ENCODE measurements around the gene ZFP14. TPM values are rescaled to one million over a fixed set of nuclear protein-coding genes. Genes with fewer than 3 reads are reported as not detected.

The ZFP14 gene
- total RNA-seq (2021), result 7.9 to 9.6 TPM (median 8.5 TPM) in 3 replicates
- percentile 68 among the genes with signal in this experiment for Bru-seq, nascent RNA
- long read RNA-seq, experiment 1, full-length matches to known transcripts, result 9 of 34 reads
- long read RNA-seq, experiment 1, partial matches to known transcripts, result 4 of 34 reads
- long read RNA-seq, experiment 1, other reads (novel, unspliced or antisense), result 21 of 34 reads
- long read RNA-seq, experiment 2, partial matches to known transcripts, result 1 of 18 reads
- long read RNA-seq, experiment 2, other reads (novel, unspliced or antisense), result 16 of 18 reads
- long read RNA-seq, experiment 3, partial matches to known transcripts, result 0 of 4 reads
- long read RNA-seq, experiment 3, other reads (novel, unspliced or antisense), result 4 of 4 reads

GRCh38 chr19:36378625-36379509 lies at the start of gene ZFP14:
ZFP14 (minus strand) TSS chr19:36379201; CDS start chr19:36367892, 11,309 bp downstream.
- DNase-seq (ENCODE audit: low spot score), result peak; percentile 94
- H3K27me3 Mint-ChIP-seq (ENCODE audit: low read depth), result peaks cover 3% of the 10 kb centered on the region
- POLR2A ChIA-PET, result interaction anchor here (0.7 to 1.5 kb wide), 4 partner anchors 48 to 150 kb away, joined by 3 to 5 read pairs (median 3); partner anchors contain the start of gene ZNF566
- TF ChIP-seq NR2C2 (CRISPR knock-in tag; IDR thresholded peaks at IDR 0.05) (no peak), ATF1 (CRISPR knock-in tag; IDR thresholded peaks at IDR 0.05) (no peak), FOXK1 (CRISPR knock-in tag; IDR thresholded peaks at IDR 0.05) (0 out of 2 replicates have a peak, but pooled peaks have one; percentile 64), ZNF317 (CRISPR knock-in tag; IDR thresholded peaks at IDR 0.05; ENCODE audit: borderline replicate concordance, low read depth) (no peak), ZNF263 (CRISPR knock-in tag; IDR thresholded peaks at IDR 0.05; ENCODE audit: low read depth) (no peak), AR (CRISPR knock-in tag; IDR thresholded peaks at IDR 0.05) (no peak), PRRX2 (CRISPR knock-in tag; IDR thresholded peaks at IDR 0.05) (no peak), ETV6 (CRISPR knock-in tag; IDR thresholded peaks at IDR 0.05) (no peak), SP1 (CRISPR knock-in tag; conservative IDR thresholded peaks at IDR 0.05) (peak; percentile 67), TP53 (CRISPR knock-in tag; IDR thresholded peaks at IDR 0.05) (no peak), SMAD3 (CRISPR knock-in tag; IDR thresholded peaks at IDR 0.05; ENCODE audit: borderline replicate concordance) (no peak), ARID4B (CRISPR knock-in tag; IDR thresholded peaks at IDR 0.05; ENCODE audit: borderline replicate concordance) (peak; percentile 55; the same call in 1 of the 2 replicates), KAT7 (CRISPR knock-in tag; IDR thresholded peaks at IDR 0.05; ENCODE audit: borderline replicate concordance) (0 out of 2 replicates have a peak, but pooled peaks have one; percentile 37), NFATC4 (CRISPR knock-in tag; IDR thresholded peaks at IDR 0.05) (no peak), E2F4 (CRISPR knock-in tag; IDR thresholded peaks at IDR 0.05; ENCODE audit: borderline replicate concordance, low read depth) (0 out of 2 replicates have a peak, but pooled peaks have one; percentile 29), JAZF1 (CRISPR knock-in tag; IDR thresholded peaks at IDR 0.05) (no peak)
- TF ChIP-seq, protein P1, sequence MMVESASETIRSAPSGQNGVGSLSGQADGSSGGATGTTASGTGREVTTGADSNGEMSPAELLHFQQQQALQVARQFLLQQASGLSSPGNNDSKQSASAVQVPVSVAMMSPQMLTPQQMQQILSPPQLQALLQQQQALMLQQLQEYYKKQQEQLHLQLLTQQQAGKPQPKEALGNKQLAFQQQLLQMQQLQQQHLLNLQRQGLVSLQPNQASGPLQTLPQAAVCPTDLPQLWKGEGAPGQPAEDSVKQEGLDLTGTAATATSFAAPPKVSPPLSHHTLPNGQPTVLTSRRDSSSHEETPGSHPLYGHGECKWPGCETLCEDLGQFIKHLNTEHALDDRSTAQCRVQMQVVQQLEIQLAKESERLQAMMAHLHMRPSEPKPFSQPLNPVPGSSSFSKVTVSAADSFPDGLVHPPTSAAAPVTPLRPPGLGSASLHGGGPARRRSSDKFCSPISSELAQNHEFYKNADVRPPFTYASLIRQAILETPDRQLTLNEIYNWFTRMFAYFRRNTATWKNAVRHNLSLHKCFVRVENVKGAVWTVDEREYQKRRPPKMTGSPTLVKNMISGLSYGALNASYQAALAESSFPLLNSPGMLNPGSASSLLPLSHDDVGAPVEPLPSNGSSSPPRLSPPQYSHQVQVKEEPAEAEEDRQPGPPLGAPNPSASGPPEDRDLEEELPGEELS (CRISPR knock-in tag; IDR thresholded peaks at IDR 0.05), result no peak; the same call in 1 of the 2 replicates
- TF ChIP-seq, protein P2, sequence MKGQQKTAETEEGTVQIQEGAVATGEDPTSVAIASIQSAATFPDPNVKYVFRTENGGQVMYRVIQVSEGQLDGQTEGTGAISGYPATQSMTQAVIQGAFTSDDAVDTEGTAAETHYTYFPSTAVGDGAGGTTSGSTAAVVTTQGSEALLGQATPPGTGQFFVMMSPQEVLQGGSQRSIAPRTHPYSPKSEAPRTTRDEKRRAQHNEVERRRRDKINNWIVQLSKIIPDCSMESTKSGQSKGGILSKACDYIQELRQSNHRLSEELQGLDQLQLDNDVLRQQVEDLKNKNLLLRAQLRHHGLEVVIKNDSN (CRISPR knock-in tag; IDR thresholded peaks at IDR 0.05), result 0 out of 2 replicates have a peak, but pooled peaks have one; percentile 14
- TF ChIP-seq, protein P3, sequence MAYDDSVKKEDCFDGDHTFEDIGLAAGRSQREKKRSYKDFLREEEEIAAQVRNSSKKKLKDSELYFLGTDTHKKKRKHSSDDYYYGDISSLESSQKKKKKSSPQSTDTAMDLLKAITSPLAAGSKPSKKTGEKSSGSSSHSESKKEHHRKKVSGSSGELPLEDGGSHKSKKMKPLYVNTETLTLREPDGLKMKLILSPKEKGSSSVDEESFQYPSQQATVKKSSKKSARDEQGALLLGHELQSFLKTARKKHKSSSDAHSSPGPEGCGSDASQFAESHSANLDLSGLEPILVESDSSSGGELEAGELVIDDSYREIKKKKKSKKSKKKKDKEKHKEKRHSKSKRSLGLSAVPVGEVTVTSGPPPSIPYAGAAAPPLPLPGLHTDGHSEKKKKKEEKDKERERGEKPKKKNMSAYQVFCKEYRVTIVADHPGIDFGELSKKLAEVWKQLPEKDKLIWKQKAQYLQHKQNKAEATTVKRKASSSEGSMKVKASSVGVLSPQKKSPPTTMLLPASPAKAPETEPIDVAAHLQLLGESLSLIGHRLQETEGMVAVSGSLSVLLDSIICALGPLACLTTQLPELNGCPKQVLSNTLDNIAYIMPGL (CRISPR knock-in tag; IDR thresholded peaks at IDR 0.05), result peak; percentile 46; the same call in 1 of the 2 replicates
- TF ChIP-seq, protein P4, sequence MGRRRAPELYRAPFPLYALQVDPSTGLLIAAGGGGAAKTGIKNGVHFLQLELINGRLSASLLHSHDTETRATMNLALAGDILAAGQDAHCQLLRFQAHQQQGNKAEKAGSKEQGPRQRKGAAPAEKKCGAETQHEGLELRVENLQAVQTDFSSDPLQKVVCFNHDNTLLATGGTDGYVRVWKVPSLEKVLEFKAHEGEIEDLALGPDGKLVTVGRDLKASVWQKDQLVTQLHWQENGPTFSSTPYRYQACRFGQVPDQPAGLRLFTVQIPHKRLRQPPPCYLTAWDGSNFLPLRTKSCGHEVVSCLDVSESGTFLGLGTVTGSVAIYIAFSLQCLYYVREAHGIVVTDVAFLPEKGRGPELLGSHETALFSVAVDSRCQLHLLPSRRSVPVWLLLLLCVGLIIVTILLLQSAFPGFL (CRISPR knock-in tag; IDR thresholded peaks at IDR 0.05; ENCODE audit: borderline replicate concordance), result no peak

More at GRCh38 chr19:36378625-36379509, at the start of gene ZFP14:
- Mint-ChIP-seq H3K4me1 (peaks cover 9% of the 10 kb centered on the region), H3K4me3 (peak within 1 kb of the TSS; percentile 85), H3K27ac (peak within 1 kb of the TSS; percentile 62), H3K36me3 (no peaks in the 10 kb centered on the region), H3K9me3 (no peaks in the 10 kb centered on the region)
- peak; percentile 96 for ATAC-seq
- CTCF ChIA-PET, result interaction anchor here (1.5 to 2.0 kb wide), 3 partner anchors 42 to 114 kb away, joined by 4 to 5 read pairs (median 5); partner anchors contain the start of gene ZNF566
